Measurements from ENCODE around the gene CRYZL1.
A peak's percentile ranks its signal among the peaks of the same experiment; 100 is the strongest.

The CRYZL1 gene

GRCh38 chr21:33560965-33561364 is 80.6 kb downstream of the CRYZL1 start:
- no peak for DNase-seq (ENCODE audit: low read depth in 2 of 2)

GRCh38 chr21:33559813-33560212 is 81.7 kb downstream of the CRYZL1 start:
- DNase-seq (ENCODE audit: low read depth in 2 of 2) = no peak

- DNase-seq (ENCODE audit: low read depth in 2 of 2) = no peak
Measured at GRCh38 chr21:33558777-33559421, 82.6 kb downstream of the CRYZL1 start.

GRCh38 chr21:33557447-33557846 is 84.1 kb downstream of the CRYZL1 start:
- no peak for DNase-seq (ENCODE audit: low read depth in 2 of 2)

GRCh38 chr21:33554982-33555344 is 86.6 kb downstream of the CRYZL1 start:
- no peak for DNase-seq (ENCODE audit: low read depth in 2 of 2)

- no peak for DNase-seq (ENCODE audit: low read depth in 2 of 2)
Measured at GRCh38 chr21:33554236-33554981, 87.1 kb downstream of the CRYZL1 start.

GRCh38 chr21:33552999-33553598 is 88.4 kb downstream of the CRYZL1 start:
- DNase-seq (ENCODE audit: low read depth in 2 of 2) = no peak

GRCh38 chr21:33552093-33552998 is 89.2 kb downstream of the CRYZL1 start:
- no peak for DNase-seq (ENCODE audit: low read depth in 2 of 2)

- no peak for DNase-seq (ENCODE audit: low read depth in 2 of 2)
Measured at GRCh38 chr21:33551664-33552063, 89.9 kb downstream of the CRYZL1 start.

- DNase-seq (ENCODE audit: low read depth in 2 of 2) = no peak
Measured at GRCh38 chr21:33550772-33551660, 90.5 kb downstream of the CRYZL1 start.

- no peak for DNase-seq (ENCODE audit: low read depth in 2 of 2)
Measured at GRCh38 chr21:33549848-33550771, 91.4 kb downstream of the CRYZL1 start.

- DNase-seq (ENCODE audit: low read depth in 2 of 2) = no peak
Measured at GRCh38 chr21:33546086-33546485, 95.5 kb downstream of the CRYZL1 start.

- no peak for DNase-seq (ENCODE audit: low read depth in 2 of 2)
Measured at GRCh38 chr21:33544451-33545195, 96.9 kb downstream of the CRYZL1 start.

GRCh38 chr21:33543505-33544129 is 97.9 kb downstream of the CRYZL1 start:
- peak in 1 of 2 donors; percentile 45 for DNase-seq (ENCODE audit: low read depth in 2 of 2)

GRCh38 chr21:33542640-33543504 is 98.7 kb downstream of the CRYZL1 start, which contains the start of gene SON:
Gene SON, plus strand, starts transcription at chr21:33543038. Its CDS starts 55 bp downstream, at chr21:33543093.
- peak; percentile 92 to 95 for DNase-seq (ENCODE audit: low read depth in 2 of 2)

- peak; percentile 62 to 71 for DNase-seq (ENCODE audit: low read depth in 2 of 2)
Measured at GRCh38 chr21:33541756-33542639, 99.5 kb downstream of the CRYZL1 start, which contains the start of gene GART. Gene GART, minus strand, starts transcription at chr21:33542117. Its CDS starts 2,802 bp downstream, at chr21:33539315.

Data from stimulated activated CD8-positive, alpha-beta memory T cell treated with anti-CD3 and anti-CD28 coated beads, Interleukin-2, amount 100 ng/mL, for 1 hour (primary cell).